Measurements from ENCODE around the gene WNT1.

DNA sequence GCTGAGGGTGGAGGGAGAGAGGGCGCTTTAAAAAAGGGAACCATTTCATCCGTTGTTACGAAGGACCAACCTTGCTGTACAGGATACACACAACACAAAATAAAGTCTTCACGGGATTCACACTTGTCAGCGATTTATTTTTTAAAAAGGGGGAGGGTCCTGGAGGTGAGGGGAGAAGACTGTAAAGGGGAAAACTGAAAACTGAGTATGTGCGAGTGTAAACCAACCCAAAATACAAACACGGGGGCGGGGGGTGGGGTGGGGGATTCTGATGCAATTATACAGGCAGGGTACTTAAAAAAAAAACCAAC is 41.0 kb downstream of the WNT1 start:
- TF ChIP-seq POLR2AphosphoS5 (IDR thresholded peaks at IDR 0.05; ENCODE audit: borderline replicate concordance, low read depth, low read length): no peak
- no peak for TF ChIP-seq EZH2 (IDR thresholded peaks at IDR 0.05)
- no peak for TF ChIP-seq FOXP2 (optimal IDR thresholded peaks at IDR 0.05; ENCODE audit: control extremely low read depth, extremely low read length, insufficient read depth)
